ENCODE results near the gene RARA. TPM values are rescaled to one million over a fixed set of nuclear protein-coding genes. Genes with fewer than 3 reads are reported as not detected.

Gene RARA
- total RNA-seq, 2 donors from 2014 or later = 22.7 to 27.6 TPM

- DNase-seq = no peak
- no peak overlapping the region for H3K27ac ChIP-seq (ENCODE audit: low read depth, low read length)
- H3K36me3 Mint-ChIP-seq (ENCODE audit: low read depth) = no peaks in the 10 kb centered on the region
- H3K27me3 ChIP-seq (ENCODE audit: control insufficient read depth, insufficient read depth, low read length, poor library complexity, severe bottlenecking) = no peaks in the 10 kb centered on the region
- H3K4me3 ChIP-seq (ENCODE audit: low read length) = no peak overlapping the region
- peaks cover 27% of the 10 kb centered on the region for H3K4me1 ChIP-seq (ENCODE audit: control insufficient read depth, insufficient read depth, low read length)
- no peaks in the 10 kb centered on the region for H3K9me3 ChIP-seq (ENCODE audit: control insufficient read depth, low read length)
- H3K27me3 Mint-ChIP-seq (ENCODE audit: insufficient read depth) = peaks cover 7% of the 10 kb centered on the region
- H3K27ac Mint-ChIP-seq = no peak overlapping the region
- peaks cover 41% of the 10 kb centered on the region for H3K4me1 Mint-ChIP-seq
- TF ChIP-seq CTCF (conservative IDR thresholded peaks at IDR 0.05) = no peak
- no peaks in the 10 kb centered on the region for H3K36me3 ChIP-seq (ENCODE audit: control insufficient read depth, insufficient read depth, low read length)
- 80 to 86% methylated on average over 6 to 7 of the region's 7 CpGs for WGBS, 2 experiments (ENCODE audit: insufficient coverage in 1 of 2, insufficient read length in 1 of 2)
- no peak overlapping the region for H3K4me3 Mint-ChIP-seq
- no peaks in the 10 kb centered on the region for H3K9me3 Mint-ChIP-seq
- no peak overlapping the region for H3K9ac ChIP-seq (ENCODE audit: extremely low read depth, low read length, poor library complexity, severe bottlenecking)
These were observed 3.3 kb downstream of the RARA start for GRCh38 chr17:40312131-40312731.

- Mint-ChIP-seq H3K27ac (no peak overlapping the region), H3K4me3 (no peak overlapping the region)
These were observed 4.1 kb downstream of the RARA start for GRCh38 chr17:40312893-40313667.

More at GRCh38 chr17:40312893-40313667, 4.1 kb downstream of the RARA start:
- H3K9ac ChIP-seq (ENCODE audit: extremely low read depth, low read length, poor library complexity, severe bottlenecking) = no peak overlapping the region
- Mint-ChIP-seq H3K36me3 (ENCODE audit: low read depth) (no peaks in the 10 kb centered on the region), H3K9me3 (no peaks in the 10 kb centered on the region), H3K27me3 (ENCODE audit: insufficient read depth) (peaks cover 10% of the 10 kb centered on the region), H3K4me1 (peaks cover 47% of the 10 kb centered on the region)
- H3K4me1 ChIP-seq (ENCODE audit: control insufficient read depth, insufficient read depth, low read length) = peaks cover 22% of the 10 kb centered on the region
- no peaks in the 10 kb centered on the region for H3K27me3 ChIP-seq (ENCODE audit: control insufficient read depth, insufficient read depth, low read length, poor library complexity, severe bottlenecking)
- no peak overlapping the region for H3K4me3 ChIP-seq (ENCODE audit: low read length)
- no peaks in the 10 kb centered on the region for H3K36me3 ChIP-seq (ENCODE audit: control insufficient read depth, insufficient read depth, low read length)
- no peak for TF ChIP-seq CTCF (conservative IDR thresholded peaks at IDR 0.05)
- WGBS, 2 experiments (ENCODE audit: insufficient coverage in 1 of 2, insufficient read length in 1 of 2) = 50 to 75% methylated on average over 1 to 4 of the region's 4 CpGs
- H3K27ac ChIP-seq (ENCODE audit: low read depth, low read length) = no peak overlapping the region
- H3K9me3 ChIP-seq (ENCODE audit: control insufficient read depth, low read length) = no peaks in the 10 kb centered on the region
- DNase-seq = no peak
